GM18951 (cell line): Measurements from ENCODE around the gene NCOA6.

Experiments
- POLR2A ChIP-seq: IDR thresholded peaks from 4 replicates; pipeline ENCODE4 v1.6.1; 2011; ENCODE audit warnings: mild to moderate bottlenecking; ENCODE audit not compliant: insufficient read length, insufficient read depth; ENCODE audit errors: extremely low read depth
- in situ Hi-C: fragments of 300-500 bp; cut with MboI; formaldehyde crosslinking; loops from one replicate; pipeline ENCODE4 v1.12.0; 2022; ENCODE audit warnings: low sequenced_read_pairs, mixed read lengths, inconsistent platforms; ENCODE audit not compliant: unreplicated experiment

Gene NCOA6

DNA sequence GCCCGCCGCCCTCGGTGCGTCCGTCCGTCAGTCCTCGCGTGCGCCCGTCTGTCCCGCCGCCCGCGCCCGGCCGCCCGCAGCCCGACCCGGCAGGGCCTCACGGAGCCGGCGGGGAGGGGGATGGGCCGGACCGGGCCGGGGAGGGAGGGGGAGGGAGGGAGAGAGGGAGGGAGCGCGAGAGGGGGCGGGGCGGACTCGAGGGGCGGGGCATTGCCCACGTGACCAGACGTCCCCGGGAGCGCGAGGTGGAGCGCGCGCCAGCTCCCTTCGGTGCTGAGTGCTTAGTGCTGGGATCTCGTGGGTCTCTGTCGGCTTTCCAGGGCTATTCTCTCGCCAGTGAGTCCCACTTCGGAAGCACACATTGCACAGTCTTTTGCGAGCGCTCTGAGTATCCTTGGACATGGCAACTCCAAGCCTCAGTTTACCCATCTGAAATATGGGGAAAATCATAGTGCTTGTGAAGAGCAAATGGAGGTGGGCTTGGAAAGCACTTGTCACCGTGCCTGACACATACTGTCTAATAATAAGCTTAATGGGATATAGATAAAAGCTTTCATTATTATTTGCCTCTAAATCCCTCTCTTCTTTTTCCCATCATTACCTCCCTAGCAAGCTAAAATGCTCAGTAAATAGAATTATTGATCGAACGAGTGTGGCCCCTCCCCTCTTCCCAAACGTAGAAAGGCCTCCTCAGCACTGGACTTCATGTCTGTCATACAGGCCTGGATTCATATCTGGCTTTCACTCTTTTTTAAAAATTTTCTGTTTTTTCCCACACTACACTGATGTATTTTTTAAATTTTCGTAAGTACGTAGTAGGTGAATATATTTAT is at the start of gene NCOA6:
Gene NCOA6, minus strand, starts transcription at position 122 of the 833 bp plus-strand sequence. CDS start 43,296 bp downstream, outside the sequence.
- TF ChIP-seq POLR2A, result peak; percentile 64
- in situ Hi-C loops, result loop anchor here (25.0 kb wide), 1 partner anchor 387 kb away; no protein-coding TSS in a partner anchor

DNA sequence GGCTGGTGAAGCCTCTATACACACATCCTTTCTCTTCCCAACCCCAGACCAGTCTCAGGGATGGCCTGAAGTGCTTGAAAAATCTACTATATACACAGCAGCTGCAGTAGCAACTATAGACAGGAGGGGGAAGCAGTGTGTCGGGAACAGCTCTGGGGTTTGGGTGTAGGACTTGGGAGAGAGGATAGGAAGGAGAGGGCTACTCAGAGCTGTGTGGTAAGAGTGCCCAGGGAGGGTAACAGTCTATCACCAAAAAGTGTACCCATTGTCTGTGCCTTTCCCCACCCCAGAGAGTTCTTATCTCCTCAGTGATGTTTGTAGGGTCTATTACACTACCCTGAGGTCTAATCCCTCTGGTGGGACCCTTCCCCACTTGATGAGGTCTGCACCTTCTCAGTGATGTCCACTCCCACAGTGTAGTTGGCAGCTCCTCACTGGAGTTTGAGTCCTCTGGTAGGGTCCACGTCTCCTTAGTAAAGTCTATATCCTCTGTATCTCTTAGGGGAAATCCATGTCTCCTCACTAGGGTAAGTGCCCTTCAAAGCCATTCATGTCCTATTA is 48.7 kb upstream of the NCOA6 start:
- in situ Hi-C loops, result no loop called here
- TF ChIP-seq POLR2A, result no peak

DNA sequence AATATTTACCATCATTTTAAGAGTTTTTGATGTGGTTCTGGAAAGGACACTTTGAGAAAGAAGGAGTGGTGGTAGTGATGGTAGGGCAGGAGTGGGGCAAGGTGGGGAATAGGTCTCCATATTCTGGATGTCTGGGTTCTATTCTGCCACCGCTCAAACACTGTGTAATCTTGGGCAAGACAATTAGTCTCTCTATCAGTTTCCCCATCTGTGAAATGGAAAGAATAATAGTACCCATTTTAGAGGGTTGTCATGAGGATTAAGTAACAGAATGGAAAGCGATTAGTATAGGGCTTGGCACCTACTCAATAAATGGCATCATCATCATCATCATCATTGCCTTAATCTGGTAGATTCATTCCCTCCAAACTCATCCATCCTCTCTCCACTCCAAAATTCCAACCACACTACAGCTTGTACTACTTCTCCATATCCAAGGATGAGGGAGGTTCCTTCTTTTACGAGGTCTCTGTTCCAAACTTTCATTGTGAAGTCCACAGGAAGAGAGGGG is 48.2 kb upstream of the NCOA6 start:
- in situ Hi-C loops, result no loop called here
- no peak for TF ChIP-seq POLR2A

DNA sequence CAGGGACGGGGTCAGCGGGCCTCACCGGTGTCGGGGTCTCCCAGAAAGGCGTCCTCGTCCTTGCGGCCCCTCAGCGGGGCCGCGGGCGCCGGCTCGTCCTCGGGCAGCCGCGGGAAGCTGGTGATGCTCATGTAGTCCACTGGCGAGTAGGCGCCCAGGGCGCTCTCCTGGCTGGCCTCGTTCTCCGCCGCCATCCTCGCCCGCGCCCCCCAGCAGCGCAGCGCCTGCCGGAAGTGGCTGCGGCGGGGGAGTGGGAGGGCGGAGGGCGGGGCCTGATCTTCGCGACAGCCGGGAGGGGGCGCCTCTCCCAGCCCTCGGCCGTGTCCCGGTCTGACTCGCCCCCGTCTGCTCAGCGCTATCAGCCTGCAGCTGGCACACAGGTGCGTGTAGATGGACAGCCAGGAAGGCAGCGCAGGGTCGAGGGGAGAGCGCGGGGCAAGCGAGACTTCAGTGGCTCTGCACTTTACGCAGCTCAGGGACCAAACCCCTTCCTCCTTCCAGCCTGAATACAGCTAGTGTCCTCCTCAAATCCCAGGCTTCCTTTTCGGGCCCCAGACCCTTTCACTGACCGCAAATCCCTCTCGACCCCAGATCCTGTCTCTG is 47.3 kb upstream of the NCOA6 start, which contains the start of gene GGT7:
Gene GGT7, minus strand, starts transcription at position 235 of the 603 bp plus-strand sequence. Its CDS starts 41 bp downstream, at position 194.
- in situ Hi-C loops, result no loop called here
- TF ChIP-seq POLR2A, result peak; percentile 40

DNA sequence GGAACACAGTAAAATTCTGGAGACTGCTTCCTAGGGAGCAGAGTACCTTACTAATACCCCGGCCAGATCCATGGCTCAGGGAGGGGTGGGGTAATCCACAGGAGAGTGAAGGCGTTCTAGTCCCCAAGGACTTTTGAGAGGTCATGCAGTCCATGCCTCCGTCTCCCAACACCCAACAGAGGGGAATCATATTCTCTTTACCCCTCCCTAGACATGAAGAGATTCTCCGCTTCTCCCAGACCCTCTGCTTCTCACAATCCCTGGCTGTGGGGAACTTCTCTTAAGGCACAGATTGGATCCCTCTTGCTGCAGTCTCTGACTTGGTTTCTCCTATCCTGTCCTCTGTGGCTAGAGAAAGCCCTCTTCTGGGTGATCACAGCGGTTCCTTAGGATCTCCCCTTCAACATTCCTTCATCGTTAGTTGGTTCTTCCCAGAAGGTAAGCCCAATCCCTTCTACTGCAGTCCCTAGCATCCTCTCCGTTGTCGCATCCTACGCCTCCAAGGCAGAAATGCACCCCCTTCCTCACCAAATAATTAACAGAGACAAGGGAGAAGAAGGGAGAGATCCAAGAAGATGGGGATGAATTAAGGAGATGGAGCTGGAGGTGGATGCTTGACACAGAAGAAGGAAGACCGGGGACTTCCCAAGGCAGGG is 46.6 kb upstream of the NCOA6 start:
- in situ Hi-C loops, result no loop called here
- no peak for TF ChIP-seq POLR2A

DNA sequence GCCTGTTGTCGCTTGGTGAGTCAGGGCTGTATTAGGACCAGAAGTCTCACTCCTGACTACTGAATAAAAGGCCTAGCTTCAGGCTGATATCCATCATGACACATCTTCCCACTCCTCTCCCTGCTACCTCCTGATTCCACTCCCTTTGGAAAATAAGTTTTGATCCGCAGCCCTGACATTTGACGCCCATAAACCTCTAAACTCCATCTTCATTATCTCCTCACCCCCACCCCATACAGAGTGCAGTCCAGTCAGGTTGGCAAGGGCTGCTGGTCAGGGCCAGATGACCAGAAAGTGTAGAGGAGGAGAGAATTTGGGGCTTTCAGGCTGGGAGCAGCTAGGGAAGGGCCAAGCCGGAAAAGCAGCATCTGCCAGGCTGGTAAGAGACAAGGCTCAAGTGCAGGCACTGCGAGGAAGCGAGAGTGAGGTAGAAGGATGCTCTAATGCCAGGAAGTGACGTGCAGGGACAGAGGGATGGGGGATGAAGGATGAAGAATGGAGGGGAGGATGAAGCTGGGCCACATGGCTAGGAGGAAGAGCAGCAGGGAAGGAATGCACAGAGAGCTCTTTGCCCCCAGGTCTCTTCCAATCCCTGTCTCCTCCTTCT is 46.0 kb upstream of the NCOA6 start:
- TF ChIP-seq POLR2A, result no peak
- in situ Hi-C loops, result no loop called here

DNA sequence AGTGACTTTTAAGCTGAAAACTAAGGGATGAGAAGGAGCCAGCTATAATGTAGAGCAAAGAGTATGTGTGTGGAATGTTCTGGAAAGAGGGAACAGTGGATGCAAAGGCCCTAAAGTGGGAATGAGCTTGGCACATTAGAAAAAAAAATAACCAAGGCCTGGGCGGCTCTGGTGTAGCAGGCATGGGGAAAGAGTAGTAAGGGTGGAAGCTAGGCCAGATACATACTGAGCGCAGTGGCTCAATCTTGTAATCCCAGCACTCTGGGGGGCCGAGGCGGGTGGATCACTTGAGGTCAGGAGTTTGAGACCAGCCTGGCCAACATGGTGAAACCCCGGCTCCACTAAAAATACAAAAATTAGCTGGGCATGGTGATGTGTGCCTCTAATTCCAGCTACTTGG is 38.8 kb upstream of the NCOA6 start:
- TF ChIP-seq POLR2A, result no peak
- in situ Hi-C loops, result no loop called here

DNA sequence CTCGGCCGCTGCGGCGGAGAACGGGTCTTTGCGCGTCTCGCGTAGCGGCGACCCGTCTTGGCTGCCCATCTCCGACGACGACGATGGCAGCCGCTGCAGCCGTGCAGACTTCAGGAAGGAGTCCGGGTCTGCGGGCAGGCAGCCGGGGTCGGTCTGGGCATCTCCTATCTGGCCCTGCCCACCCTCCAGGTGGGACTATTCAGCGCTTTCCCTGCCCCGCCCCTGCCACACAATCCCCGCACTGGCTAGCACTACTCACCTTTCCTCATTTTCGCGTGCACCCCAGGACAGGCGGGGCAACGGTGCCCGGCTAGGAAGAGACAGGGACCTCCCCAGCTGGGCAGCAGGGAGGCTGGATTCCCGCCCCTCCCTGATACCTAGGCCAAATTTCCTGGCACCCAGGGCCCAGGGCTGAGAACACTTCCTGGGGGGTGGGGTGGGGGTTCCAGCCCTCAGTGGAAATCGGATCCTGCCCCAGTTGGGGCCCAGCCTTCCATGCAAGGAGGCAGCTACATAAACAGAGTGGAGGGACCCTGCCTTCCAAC is 38.0 kb upstream of the NCOA6 start:
- in situ Hi-C loops, result no loop called here
- no peak for TF ChIP-seq POLR2A

DNA sequence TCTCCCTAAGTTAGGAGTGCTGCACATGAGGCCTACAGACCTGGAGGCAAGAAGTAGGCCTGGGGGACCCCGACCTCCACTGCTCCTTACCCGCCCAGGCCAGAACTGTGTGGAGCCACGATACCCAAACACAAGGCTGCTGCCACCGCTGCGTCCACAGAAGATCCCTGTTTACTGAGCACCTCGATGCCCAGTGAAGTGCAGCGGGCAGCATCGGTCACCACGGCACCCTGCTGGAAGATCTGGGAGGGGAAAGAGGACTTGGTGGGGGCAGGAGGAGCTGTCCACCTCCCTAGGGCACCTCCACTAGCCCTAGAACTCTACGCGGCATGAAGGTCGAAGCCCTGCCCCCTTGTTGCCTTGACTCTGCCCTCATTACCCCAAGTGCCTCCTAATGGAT is 37.3 kb upstream of the NCOA6 start:
- no peak for TF ChIP-seq POLR2A
- in situ Hi-C loops, result no loop called here

DNA sequence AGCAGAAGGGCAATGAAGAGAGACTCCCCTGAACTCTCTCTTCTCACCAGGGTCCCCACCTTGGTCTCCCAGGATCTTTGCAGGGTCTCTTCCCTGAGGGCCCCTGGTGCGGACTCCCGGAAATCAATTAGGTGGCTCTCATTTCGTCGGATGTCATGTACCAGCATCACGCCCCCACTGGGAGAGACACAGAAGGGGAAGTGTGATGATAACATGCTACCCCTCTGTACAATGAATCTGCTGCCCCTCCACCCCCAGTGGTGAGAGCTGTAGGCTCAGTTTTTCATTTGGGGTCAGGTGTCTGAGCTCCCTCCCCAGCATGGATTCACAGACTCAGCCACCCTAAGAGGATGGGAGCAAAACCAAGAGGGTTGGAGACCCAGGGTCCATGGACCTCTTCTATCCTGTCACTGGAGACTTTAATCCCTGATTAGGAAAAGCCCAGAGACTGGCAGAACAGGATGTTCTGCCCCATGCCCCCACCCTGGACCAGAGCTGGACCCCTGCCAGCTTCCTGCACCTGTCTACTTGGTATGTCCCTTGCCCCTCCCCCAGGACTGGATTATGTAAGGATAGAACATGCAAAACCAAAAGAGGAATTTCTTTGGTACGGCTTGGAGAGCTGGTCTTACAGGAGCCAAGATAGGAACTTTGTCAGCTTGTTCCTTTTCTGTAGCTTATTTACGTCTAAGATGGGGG is 36.1 kb upstream of the NCOA6 start:
- no peak for TF ChIP-seq POLR2A
- in situ Hi-C loops, result no loop called here

DNA sequence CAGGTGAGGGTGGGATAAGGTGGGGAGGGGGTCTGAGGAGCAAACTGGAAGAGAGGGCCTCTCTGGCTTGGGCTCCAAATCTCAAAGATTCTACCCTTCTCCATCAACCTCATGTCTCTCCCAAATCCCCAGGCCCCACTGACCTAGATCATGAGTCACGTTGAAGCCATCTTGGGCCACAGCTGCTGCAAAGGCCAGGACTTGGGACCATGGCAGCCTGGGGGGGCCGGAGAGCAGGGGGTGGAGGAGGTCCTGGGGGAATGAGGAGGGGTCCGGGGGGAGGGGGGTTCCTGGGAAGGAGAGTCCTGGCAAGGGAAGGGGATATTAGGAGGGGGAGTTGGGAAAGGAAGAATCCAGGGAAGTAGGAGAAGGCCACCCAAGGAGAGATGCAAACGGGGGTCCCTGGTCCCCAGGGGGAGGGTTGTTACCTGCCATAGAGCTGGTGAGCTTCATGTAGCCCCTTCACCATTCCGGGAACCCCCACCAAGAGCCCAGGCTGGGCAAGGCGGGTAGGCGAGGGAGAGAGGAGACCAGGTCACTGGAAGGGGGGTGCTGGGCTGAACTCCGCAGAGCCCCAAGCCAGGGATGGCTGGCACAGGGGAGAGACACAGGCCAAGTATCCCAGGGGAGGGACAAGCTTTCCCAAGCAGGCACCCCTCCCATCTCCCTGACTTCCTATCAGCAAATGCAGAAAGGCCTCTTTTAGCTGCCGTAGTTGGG is 34.5 kb upstream of the NCOA6 start:
- in situ Hi-C loops, result no loop called here
- TF ChIP-seq POLR2A, result no peak

DNA sequence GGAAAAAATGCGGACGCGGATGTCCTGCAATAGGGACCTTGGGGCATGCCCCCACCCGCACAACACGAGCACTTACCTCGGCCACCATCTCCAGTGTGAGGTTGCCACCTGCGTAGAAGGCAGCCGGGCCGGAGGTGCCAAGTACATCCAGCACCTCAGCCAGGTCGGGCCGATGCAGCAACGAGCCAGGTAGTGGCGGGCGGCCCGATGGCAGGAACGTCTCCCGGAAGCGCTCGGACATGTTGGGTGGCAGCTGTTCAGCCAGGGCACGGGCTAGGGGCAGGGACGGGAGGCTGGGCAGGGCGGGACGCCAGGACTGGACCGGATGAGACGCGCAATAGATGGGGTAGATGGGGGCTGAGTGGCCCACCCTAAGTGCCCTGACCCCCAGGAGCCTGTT is 33.9 kb upstream of the NCOA6 start:
- TF ChIP-seq POLR2A, result no peak
- in situ Hi-C loops, result no loop called here

DNA sequence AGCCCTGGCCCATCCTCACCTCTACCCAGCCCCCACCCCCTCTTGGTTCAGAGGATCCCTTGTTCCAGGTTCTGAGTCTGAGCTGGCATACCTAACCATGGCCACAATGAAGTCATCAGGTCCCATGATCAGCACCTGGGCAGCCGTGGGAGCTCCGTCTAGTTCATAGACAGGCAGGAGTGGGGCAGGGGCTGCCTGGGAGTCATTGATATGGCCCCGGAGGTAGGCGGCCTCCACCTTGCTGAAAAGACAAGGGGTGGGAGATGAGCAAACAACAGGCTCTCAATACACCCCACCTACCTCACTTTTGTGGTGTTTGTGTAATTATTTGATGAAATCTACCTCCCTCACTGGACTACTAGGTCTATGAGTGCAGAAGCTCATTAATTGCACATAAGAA is 26.8 kb upstream of the NCOA6 start:
- in situ Hi-C loops, result no loop called here
- TF ChIP-seq POLR2A, result no peak
